B cell (primary cell): ENCODE data around the gene NPHS2. TPM values are rescaled to one million over a fixed set of nuclear protein-coding genes. Genes with fewer than 3 reads are reported as not detected.

Experiments
- ATAC-seq: fragments of 200-7000 bp; cut with Tn5 transposase; one replicate; pipeline ENCODE4 v1.10.0; 2021; ENCODE audit warnings: low read depth, mild to moderate bottlenecking, moderate number of reproducible peaks, moderate library complexity
- CTCF ChIA-PET: fragments of 350-600 bp; sonication (Branson Sonifier 250); formaldehyde crosslinking; loops from one replicate; lab custom pipeline; 2021; ENCODE audit warnings: antibody characterized with exemption, inconsistent platforms; lab: Charles Lee
- POLR2A ChIA-PET: fragments of 350-600 bp; sonication (Branson Sonifier 250); formaldehyde crosslinking; loops from one replicate; lab custom pipeline; 2021; ENCODE audit warnings: antibody characterized with exemption; lab: Charles Lee
- DNase-seq: peaks from one replicate; pipeline ENCODE4 v3.0.0; 2013
- H2AFZ ChIP-seq: 2 replicates; pipeline ENCODE4 v1.6.1; 2012; ENCODE audit warnings: mild to moderate bottlenecking, low read depth, low read length; ENCODE audit not compliant: insufficient read depth, poor library complexity, severe bottlenecking
- H3K27ac ChIP-seq, 2 donors: 1 replicate in 1 of 2; 2 replicates in 1 of 2; pipeline ENCODE4 v1.5.1; 2012 to 2013; ENCODE audit warnings: low read length in 2 of 2, mild to moderate bottlenecking in 2 of 2, moderate library complexity in 1 of 2
- H3K27me3 ChIP-seq, 4 experiments: fragments of 200-600 bp in 1 of 4; sonication (generic) in 1 of 4; replicated peaks in 1 of 4; 1 replicate in 2 of 4; 2 replicates in 2 of 4; pipeline versions ENCODE4 v1.6.1 to v1.7.0; 2013 to 2016; ENCODE audit warnings: low read length in 3 of 4, mild to moderate bottlenecking in 2 of 4, mixed read lengths in 1 of 4, moderate library complexity in 1 of 4; ENCODE audit not compliant: insufficient read depth in 4 of 4, control insufficient read depth in 3 of 4; ENCODE audit errors: control extremely low read depth in 1 of 4
- H3K36me3 ChIP-seq, 2 experiments: replicated peaks in 1 of 2; 1 replicate in 1 of 2; 2 replicates in 1 of 2; pipeline versions ENCODE4 v1.6.1 to v1.7.1; 2013; ENCODE audit warnings: low read length in 1 of 2; ENCODE audit not compliant: insufficient read depth in 2 of 2, control insufficient read depth in 1 of 2; ENCODE audit errors: control extremely low read depth in 1 of 2, extremely low read depth in 1 of 2
- H3K4me1 ChIP-seq, 2 donors: fragments of 200-600 bp in 1 of 2; sonication (generic) in 1 of 2; 1 replicate in 1 of 2; 2 replicates in 1 of 2; pipeline versions ENCODE4 v1.5.1 to v1.6.1; 2013 to 2017; ENCODE audit warnings: low read length in 2 of 2; ENCODE audit not compliant: control insufficient read depth in 2 of 2, insufficient read depth in 2 of 2
- H3K4me2 ChIP-seq: replicated peaks from 2 replicates; pipeline ENCODE3; 2012; ENCODE audit warnings: mild to moderate bottlenecking, low read depth, low read length; ENCODE audit not compliant: poor library complexity, severe bottlenecking
- H3K4me3 ChIP-seq, 5 experiments: fragments of 200-600 bp in 1 of 5; sonication (generic) in 1 of 5; 1 replicate in 3 of 5; 2 replicates in 2 of 5; pipeline versions ENCODE4 v1.5.1 to v1.7.0; 2011 to 2016; ENCODE audit warnings: low read length in 4 of 5, mild to moderate bottlenecking in 4 of 5, low read depth in 2 of 5, control low read depth in 1 of 5, moderate library complexity in 1 of 5; ENCODE audit not compliant: insufficient read depth in 1 of 5; ENCODE audit errors: control extremely low read depth in 1 of 5, extremely low read depth in 1 of 5
- H3K79me2 ChIP-seq: fragments of 200-600 bp; sonication (generic); one replicate; pipeline ENCODE4 v1.6.0; 2016; ENCODE audit warnings: low read length; ENCODE audit not compliant: control insufficient read depth, insufficient read depth
- H3K9ac ChIP-seq: fragments of 200-600 bp; sonication (generic); 2 replicates; pipeline ENCODE4 v1.6.1; 2017; ENCODE audit warnings: mild to moderate bottlenecking, low read length, moderate library complexity
- H3K9me3 ChIP-seq, 3 donors: one replicate each; pipeline versions ENCODE4 v1.6.1 to v1.7.1; 2013; ENCODE audit warnings: low read length in 2 of 3; ENCODE audit not compliant: control insufficient read depth in 2 of 3, insufficient read depth in 1 of 3; ENCODE audit errors: control extremely low read depth in 1 of 3
- H4K20me1 ChIP-seq: 2 replicates; pipeline ENCODE4 v1.6.0; 2012; ENCODE audit warnings: mild to moderate bottlenecking, low read length; ENCODE audit not compliant: insufficient read depth, control insufficient read depth, poor library complexity, severe bottlenecking
- H3K27ac Mint-ChIP-seq: one replicate; pipeline ENCODE4 v1.8.0; 2021; ENCODE audit warnings: mixed read lengths
- H3K27me3 Mint-ChIP-seq: one replicate; pipeline ENCODE4 v1.8.0; 2021; ENCODE audit warnings: mixed read lengths
- H3K4me1 Mint-ChIP-seq: one replicate; pipeline ENCODE4 v1.8.0; 2021; ENCODE audit warnings: mixed read lengths
- H3K4me3 Mint-ChIP-seq: one replicate; pipeline ENCODE4 v1.8.0; 2021; ENCODE audit warnings: mixed read lengths
- H3K9me3 Mint-ChIP-seq: one replicate; pipeline ENCODE4 v1.8.0; 2022; ENCODE audit warnings: mixed read lengths; ENCODE audit not compliant: insufficient read depth
- EZH2 ChIP-seq: IDR thresholded peaks from 2 replicates; pipeline ENCODE4 v1.6.1; 2012; ENCODE audit warnings: borderline replicate concordance, low read depth, mild to moderate bottlenecking, moderate library complexity, low read length; ENCODE audit not compliant: insufficient read depth, poor library complexity, severe bottlenecking
- WGBS: methylation state at CpG from one replicate; pipeline ENCODE4 v1.1.5; 2013; ENCODE audit warnings: missing lambda C conversion rate; ENCODE audit not compliant: insufficient coverage; 5-methylcytosine and 5-hydroxymethylcytosine counted together
- intact Hi-C: fragments of 100-400 bp; cut with micrococcal nuclease; formaldehyde crosslinking; loops from one replicate; pipeline ENCODE4 v1.10.0; 2022
- polyA plus RNA-seq: library from polyadenylated mRNA; depleted of rRNA; stranded (reverse); fragments of >200 nt; gene quantifications from 2 replicates; pipeline ENCODE4 v1.2.3, GENCODE V29; 2012
- total RNA-seq, 2 donors: library from RNA; stranded (reverse); fragments of 120-200 nt in 1 of 2; gene quantifications; 1 replicate in 1 of 2; 2 replicates in 1 of 2; pipeline versions ENCODE4 v1.2.3 to v1.2.4, GENCODE V29; 2013 to 2022
- TF ChIP-seq, protein P1 (sequence below): fragments of 200-600 bp; IDR thresholded peaks from one replicate; pipeline ENCODE4 v1.8.0; 2022; ENCODE audit warnings: antibody characterized with exemption, mild to moderate bottlenecking

NPHS2 gene
- total and polyA plus RNA-seq, 2 donors (not counting 1 experiment from before 2014, with no cell fraction given) = not detected

DNA sequence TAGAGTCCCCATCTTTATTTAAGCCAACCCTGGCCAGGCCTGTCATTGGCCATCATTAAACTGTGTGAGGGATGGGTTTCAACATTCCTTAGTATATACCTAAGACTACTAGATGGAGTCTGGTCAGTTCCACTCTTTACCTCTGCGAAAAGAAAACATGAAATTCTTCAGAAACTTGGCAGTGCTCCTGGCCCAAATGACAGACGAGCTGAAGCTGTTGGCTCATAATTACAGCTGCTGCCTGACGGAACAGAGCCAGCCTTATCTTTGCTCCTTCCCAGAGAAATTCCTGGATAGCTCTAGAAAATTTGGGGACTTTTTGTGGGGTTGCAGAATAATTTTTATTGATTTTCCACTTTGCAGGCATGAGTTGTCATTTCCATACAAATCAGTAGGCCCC, 30.4 kb downstream of the NPHS2 start:
- Histone ChIP-seq H3K36me3 (no peaks in the 10 kb centered on the region), H3K4me2 (no peak overlapping the region), H2AFZ (no peak overlapping the region), H3K4me1 (no peaks in the 10 kb centered on the region), H3K79me2 (no peaks in the 10 kb centered on the region), H3K27me3 (peaks cover 0 to 3% (median 1%) of the 10 kb centered on the region in 4 experiments), H3K27ac (no peak overlapping the region), H4K20me1 (no peaks in the 10 kb centered on the region), H3K4me3 (no peak overlapping the region), H3K9ac (no peak overlapping the region), H3K9me3 (peaks cover 0 to 8% (median 0%) of the 10 kb centered on the region in 3 donors)
- H3K27ac Mint-ChIP-seq = no peak overlapping the region
- no peaks in the 10 kb centered on the region for H3K4me1 Mint-ChIP-seq
- 40% methylated on average over 1 of the region's 3 CpGs for WGBS
- H3K4me3 Mint-ChIP-seq = no peak overlapping the region
- CTCF ChIA-PET = no interaction called here
- no peak for TF ChIP-seq EZH2
- TF ChIP-seq, protein P1, sequence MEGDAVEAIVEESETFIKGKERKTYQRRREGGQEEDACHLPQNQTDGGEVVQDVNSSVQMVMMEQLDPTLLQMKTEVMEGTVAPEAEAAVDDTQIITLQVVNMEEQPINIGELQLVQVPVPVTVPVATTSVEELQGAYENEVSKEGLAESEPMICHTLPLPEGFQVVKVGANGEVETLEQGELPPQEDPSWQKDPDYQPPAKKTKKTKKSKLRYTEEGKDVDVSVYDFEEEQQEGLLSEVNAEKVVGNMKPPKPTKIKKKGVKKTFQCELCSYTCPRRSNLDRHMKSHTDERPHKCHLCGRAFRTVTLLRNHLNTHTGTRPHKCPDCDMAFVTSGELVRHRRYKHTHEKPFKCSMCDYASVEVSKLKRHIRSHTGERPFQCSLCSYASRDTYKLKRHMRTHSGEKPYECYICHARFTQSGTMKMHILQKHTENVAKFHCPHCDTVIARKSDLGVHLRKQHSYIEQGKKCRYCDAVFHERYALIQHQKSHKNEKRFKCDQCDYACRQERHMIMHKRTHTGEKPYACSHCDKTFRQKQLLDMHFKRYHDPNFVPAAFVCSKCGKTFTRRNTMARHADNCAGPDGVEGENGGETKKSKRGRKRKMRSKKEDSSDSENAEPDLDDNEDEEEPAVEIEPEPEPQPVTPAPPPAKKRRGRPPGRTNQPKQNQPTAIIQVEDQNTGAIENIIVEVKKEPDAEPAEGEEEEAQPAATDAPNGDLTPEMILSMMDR = no peak
- intact Hi-C loops = no loop called here
- POLR2A ChIA-PET = no interaction called here
- ATAC-seq (no peak), DNase-seq (no peak)
- H3K9me3 Mint-ChIP-seq = no peaks in the 10 kb centered on the region
- peaks cover 13% of the 10 kb centered on the region for H3K27me3 Mint-ChIP-seq

DNA sequence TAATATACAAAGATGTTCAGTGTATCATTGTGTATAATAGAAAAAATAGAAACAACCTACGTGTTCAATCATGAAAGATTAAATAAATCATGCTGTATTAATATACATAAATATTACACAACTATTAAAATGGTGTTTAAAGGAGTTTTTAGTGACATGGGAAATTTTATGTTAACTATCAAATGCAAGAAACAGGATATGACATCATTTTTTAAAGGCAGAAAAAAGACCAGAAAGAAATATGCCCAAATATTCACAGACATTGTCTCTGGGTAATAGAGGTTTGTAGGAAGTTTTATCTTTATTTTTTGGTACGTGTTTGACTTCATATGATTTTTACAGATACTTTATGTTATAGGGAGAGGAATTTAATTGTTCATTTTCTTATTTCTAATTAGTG, 34.0 kb downstream of the NPHS2 start:
- ChIA-PET CTCF (no interaction called here), POLR2A (no interaction called here)
- Histone ChIP-seq H3K79me2 (no peaks in the 10 kb centered on the region), H3K27me3 (peaks cover 0 to 3% (median 1%) of the 10 kb centered on the region in 4 experiments), H4K20me1 (no peaks in the 10 kb centered on the region), H3K9ac (no peak overlapping the region), H3K9me3 (peaks cover 0 to 9% (median 0%) of the 10 kb centered on the region in 3 donors), H3K27ac (no peak overlapping the region), H3K4me2 (no peak overlapping the region), H3K4me1 (no peaks in the 10 kb centered on the region), H3K4me3 (no peak overlapping the region), H3K36me3 (no peaks in the 10 kb centered on the region), H2AFZ (no peak overlapping the region)
- no peak for ATAC-seq
- intact Hi-C loops = no loop called here
- WGBS = no CpG with 5 or more reads among the region's 2 CpGs
- peaks cover 2% of the 10 kb centered on the region for H3K9me3 Mint-ChIP-seq
- H3K4me3 Mint-ChIP-seq = no peak overlapping the region
- no peaks in the 10 kb centered on the region for H3K4me1 Mint-ChIP-seq
- DNase-seq = no peak
- peaks cover 6% of the 10 kb centered on the region for H3K27me3 Mint-ChIP-seq
- no peak overlapping the region for H3K27ac Mint-ChIP-seq
- TF ChIP-seq, protein P1 = no peak
- no peak for TF ChIP-seq EZH2
